Osteoblast (primary cell): ENCODE data around the gene HAX1. TPM values are rescaled to one million over a fixed set of nuclear protein-coding genes. Genes with fewer than 3 reads are reported as not detected.
"Not testable (repeated sequence)": the region's sequence is repeated elsewhere in the genome, so short reads cannot be mapped to it uniquely, and the experiment has no call there.

Experiments
- DNase-seq: peaks from one replicate; pipeline ENCODE4 v3.0.0; 2011; ENCODE audit warnings: low spot score, mixed read lengths; ENCODE audit not compliant: insufficient read length; ENCODE audit errors: missing footprints
- H2AFZ ChIP-seq: 2 replicates; pipeline ENCODE4 v1.6.0; 2011; ENCODE audit warnings: mild to moderate bottlenecking, low read length
- H3K27ac ChIP-seq: 2 replicates; pipeline ENCODE4 v1.5.1; 2011; ENCODE audit warnings: mild to moderate bottlenecking, low read depth, low read length, moderate library complexity
- H3K27me3 ChIP-seq: 2 replicates; pipeline ENCODE4 v1.6.0; 2012; ENCODE audit warnings: mild to moderate bottlenecking, control low read depth, inconsistent platforms, low read length, moderate library complexity; ENCODE audit not compliant: insufficient read depth
- H3K36me3 ChIP-seq: 2 replicates; pipeline ENCODE4 v1.5.1; 2011; ENCODE audit warnings: mild to moderate bottlenecking, low read length, control low read depth, moderate library complexity; ENCODE audit not compliant: insufficient read depth
- H3K4me1 ChIP-seq: 2 replicates; pipeline ENCODE4 v1.5.1; 2011; ENCODE audit warnings: mild to moderate bottlenecking, low read length, control low read depth, moderate library complexity; ENCODE audit not compliant: insufficient read depth
- H3K4me2 ChIP-seq: 2 replicates; pipeline ENCODE4 v1.6.0; 2011; ENCODE audit warnings: mild to moderate bottlenecking, low read length; ENCODE audit not compliant: insufficient read depth
- H3K4me3 ChIP-seq: fragments of 200-600 bp; sonication (generic); 3 replicates; pipeline ENCODE4 v1.5.1; 2012; ENCODE audit warnings: mild to moderate bottlenecking, low read length, inconsistent platforms; ENCODE audit not compliant: insufficient read depth
- H3K79me2 ChIP-seq: 2 replicates; pipeline ENCODE4 v1.6.0; 2012; ENCODE audit warnings: mild to moderate bottlenecking, low read length, control low read depth, inconsistent platforms; ENCODE audit not compliant: insufficient read depth
- H3K9me3 ChIP-seq: 2 replicates; pipeline ENCODE4 v1.5.1; 2011; ENCODE audit warnings: low read depth, low read length, control low read depth
- H4K20me1 ChIP-seq: 2 replicates; pipeline ENCODE4 v1.6.0; 2012; ENCODE audit warnings: mild to moderate bottlenecking, low read length, control low read depth; ENCODE audit not compliant: insufficient read depth
- total RNA-seq: library from RNA; depleted of rRNA; stranded (reverse); fragments of >200 nt; gene quantifications from 2 replicates; pipeline ENCODE4 v1.2.3, GENCODE V29; 2012
- TF ChIP-seq, protein P1 (sequence below): IDR thresholded peaks from 2 replicates; pipeline ENCODE4 v1.5.1; 2011; ENCODE audit warnings: mild to moderate bottlenecking, low read depth, low read length, moderate library complexity; ENCODE audit errors: extremely low read depth

HAX1 gene
- total RNA-seq, 1 donor = 152 TPM

DNA sequence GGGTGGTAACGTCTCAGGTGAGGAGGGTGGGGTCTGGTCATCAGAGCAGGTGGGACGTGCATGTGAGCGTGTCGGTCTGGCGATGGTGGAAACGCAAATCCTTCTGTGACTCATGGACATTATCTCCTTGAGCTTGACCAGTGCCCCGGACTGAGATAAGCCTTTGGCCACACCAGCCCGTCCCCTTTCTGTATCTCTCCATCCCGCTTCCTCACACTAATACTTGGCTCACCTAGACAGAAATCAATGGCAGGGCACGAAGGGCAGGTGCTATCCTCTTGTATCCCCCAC, 40.6 kb downstream of the HAX1 start:
- TF ChIP-seq, protein P1, sequence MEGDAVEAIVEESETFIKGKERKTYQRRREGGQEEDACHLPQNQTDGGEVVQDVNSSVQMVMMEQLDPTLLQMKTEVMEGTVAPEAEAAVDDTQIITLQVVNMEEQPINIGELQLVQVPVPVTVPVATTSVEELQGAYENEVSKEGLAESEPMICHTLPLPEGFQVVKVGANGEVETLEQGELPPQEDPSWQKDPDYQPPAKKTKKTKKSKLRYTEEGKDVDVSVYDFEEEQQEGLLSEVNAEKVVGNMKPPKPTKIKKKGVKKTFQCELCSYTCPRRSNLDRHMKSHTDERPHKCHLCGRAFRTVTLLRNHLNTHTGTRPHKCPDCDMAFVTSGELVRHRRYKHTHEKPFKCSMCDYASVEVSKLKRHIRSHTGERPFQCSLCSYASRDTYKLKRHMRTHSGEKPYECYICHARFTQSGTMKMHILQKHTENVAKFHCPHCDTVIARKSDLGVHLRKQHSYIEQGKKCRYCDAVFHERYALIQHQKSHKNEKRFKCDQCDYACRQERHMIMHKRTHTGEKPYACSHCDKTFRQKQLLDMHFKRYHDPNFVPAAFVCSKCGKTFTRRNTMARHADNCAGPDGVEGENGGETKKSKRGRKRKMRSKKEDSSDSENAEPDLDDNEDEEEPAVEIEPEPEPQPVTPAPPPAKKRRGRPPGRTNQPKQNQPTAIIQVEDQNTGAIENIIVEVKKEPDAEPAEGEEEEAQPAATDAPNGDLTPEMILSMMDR = no peak
- H3K9me3 ChIP-seq = no peaks in the 10 kb centered on the region
- H3K27ac ChIP-seq = no peak overlapping the region
- no peaks in the 10 kb centered on the region for H3K27me3 ChIP-seq
- no peak for DNase-seq
- H4K20me1 ChIP-seq = no peaks in the 10 kb centered on the region
- H3K36me3 ChIP-seq = no peaks in the 10 kb centered on the region
- no peak overlapping the region for H3K4me3 ChIP-seq
- no peak overlapping the region for H2AFZ ChIP-seq
- H3K79me2 ChIP-seq = no peaks in the 10 kb centered on the region
- H3K4me2 ChIP-seq = no peak overlapping the region
- H3K4me1 ChIP-seq = no peaks in the 10 kb centered on the region

DNA sequence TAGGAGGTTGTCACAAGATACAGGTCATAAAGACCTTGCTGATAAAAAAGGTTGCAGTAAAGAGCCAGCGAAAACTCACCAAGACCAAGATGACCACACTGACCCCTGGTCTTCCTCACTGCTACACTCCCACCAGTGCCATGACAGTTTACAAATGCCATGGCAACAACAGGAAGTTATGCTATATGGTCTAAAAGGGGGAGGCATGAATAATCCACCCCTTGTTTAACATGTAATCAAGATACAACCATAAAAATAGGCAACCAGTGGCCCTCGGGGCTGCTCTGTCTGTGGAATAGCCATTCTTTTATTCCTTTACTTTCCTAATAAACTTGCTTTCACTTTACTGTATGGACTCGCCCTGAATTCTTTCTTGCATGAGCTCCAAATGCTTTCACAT, 41.8 kb downstream of the HAX1 start:
- H3K4me3 ChIP-seq, H3K27ac ChIP-seq, H3K36me3 ChIP-seq, H3K27me3 ChIP-seq, H3K9me3 ChIP-seq, H3K79me2 ChIP-seq, H4K20me1 ChIP-seq, DNase-seq, H2AFZ ChIP-seq, H3K4me1 ChIP-seq, H3K4me2 ChIP-seq: not testable (repeated sequence)

DNA sequence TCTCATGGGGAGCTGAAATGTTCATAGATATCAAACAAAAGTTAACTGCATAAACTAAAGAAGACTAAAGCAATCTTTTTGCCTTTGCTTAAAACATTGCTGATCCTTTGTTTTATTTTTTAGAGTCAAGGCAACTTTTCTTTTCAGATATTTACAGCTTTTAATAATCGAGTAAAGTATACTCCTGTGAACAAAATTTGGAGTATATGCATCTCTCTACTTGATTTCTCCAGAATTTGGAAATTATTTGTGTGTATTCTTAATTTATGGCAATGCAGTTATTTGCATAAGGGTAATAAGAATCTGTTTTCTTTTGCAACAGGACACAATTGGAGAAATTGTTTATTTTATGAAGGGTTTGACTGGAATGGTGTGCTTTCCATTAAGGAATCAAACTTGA, 44.3 kb downstream of the HAX1 start:
- DNase-seq = no peak
- no peaks in the 10 kb centered on the region for H3K36me3 ChIP-seq
- H3K9me3 ChIP-seq = no peaks in the 10 kb centered on the region
- no peak overlapping the region for H2AFZ ChIP-seq
- TF ChIP-seq, protein P1 = no peak
- H3K4me1 ChIP-seq = no peaks in the 10 kb centered on the region
- H4K20me1 ChIP-seq = no peaks in the 10 kb centered on the region
- no peak overlapping the region for H3K27ac ChIP-seq
- H3K4me2 ChIP-seq = no peak overlapping the region
- no peaks in the 10 kb centered on the region for H3K79me2 ChIP-seq
- no peaks in the 10 kb centered on the region for H3K27me3 ChIP-seq
- H3K4me3 ChIP-seq = no peak overlapping the region

DNA sequence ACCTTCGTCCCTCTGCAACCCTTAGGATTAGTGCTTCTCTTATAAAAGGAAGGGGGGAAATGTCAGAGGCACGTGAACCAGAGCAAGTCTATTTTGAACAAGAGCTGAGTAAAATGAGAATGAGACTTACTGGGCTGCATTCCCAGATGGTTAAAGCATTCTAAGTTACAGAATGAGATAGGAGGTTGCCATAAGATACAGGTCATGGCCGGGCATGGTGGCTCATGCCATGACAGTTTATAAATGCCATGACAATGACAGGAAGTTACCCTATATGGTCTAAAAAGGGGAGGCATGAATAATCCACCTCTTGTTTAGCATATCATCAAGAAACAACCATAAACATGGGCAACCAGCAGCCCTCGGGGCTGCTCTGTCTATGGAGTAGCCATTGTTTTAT, 46.0 kb downstream of the HAX1 start:
- TF ChIP-seq, protein P1 = no peak
- H3K4me1 ChIP-seq = no peaks in the 10 kb centered on the region
- no peaks in the 10 kb centered on the region for H4K20me1 ChIP-seq
- H3K36me3 ChIP-seq = no peaks in the 10 kb centered on the region
- H3K79me2 ChIP-seq = no peaks in the 10 kb centered on the region
- no peak overlapping the region for H3K4me3 ChIP-seq
- H2AFZ ChIP-seq = peak overlapping the region; percentile 3
- H3K4me2 ChIP-seq = no peak overlapping the region
- no peak for DNase-seq
- H3K9me3 ChIP-seq = no peaks in the 10 kb centered on the region
- peaks cover 12% of the 10 kb centered on the region for H3K27me3 ChIP-seq
- H3K27ac ChIP-seq = no peak overlapping the region
